HEK293 (cell line): ENCODE results near the gene TRAF2.

ENCODE experiments used
- EGR2 ChIP-seq: fragments of 450-650 bp; formaldehyde crosslinking; IDR thresholded peaks from 2 replicates; pipeline ENCODE4 v1.5.1; 2016; ENCODE audit warnings: low read depth, missing biosample characterization, missing genetic modification characterization
- KLF1 ChIP-seq: fragments of 450-650 bp; formaldehyde crosslinking; IDR thresholded peaks from 2 replicates; pipeline ENCODE4 v1.5.1; 2016; ENCODE audit warnings: missing biosample characterization, missing genetic modification characterization
- PRDM1 ChIP-seq: fragments of 450-650 bp; formaldehyde crosslinking; IDR thresholded peaks from 2 replicates; pipeline ENCODE4; 2016; ENCODE audit warnings: missing biosample characterization, missing genetic modification characterization
- PRDM6 ChIP-seq: fragments of 450-650 bp; formaldehyde crosslinking; IDR thresholded peaks from 2 replicates; pipeline ENCODE4 v1.5.1; 2017; ENCODE audit warnings: missing biosample characterization, missing genetic modification characterization
- SCRT2 ChIP-seq: fragments of 450-650 bp; formaldehyde crosslinking; IDR thresholded peaks from 2 replicates; pipeline ENCODE4 v1.5.1; 2016; ENCODE audit warnings: missing biosample characterization, missing genetic modification characterization
- SP7 ChIP-seq: fragments of 450-650 bp; formaldehyde crosslinking; IDR thresholded peaks from 2 replicates; pipeline ENCODE4 v1.5.1; 2016; ENCODE audit warnings: missing biosample characterization, missing genetic modification characterization
- ZBTB10 ChIP-seq: fragments of 450-650 bp; formaldehyde crosslinking; IDR thresholded peaks from 2 replicates; pipeline ENCODE4 v1.5.1; 2016; ENCODE audit warnings: missing biosample characterization, missing genetic modification characterization
- ZBTB20 ChIP-seq: fragments of 450-650 bp; formaldehyde crosslinking; IDR thresholded peaks from 2 replicates; pipeline ENCODE4 v1.5.1; 2016; ENCODE audit warnings: missing biosample characterization, missing genetic modification characterization
- ZFP41 ChIP-seq: fragments of 450-650 bp; formaldehyde crosslinking; IDR thresholded peaks from 2 replicates; pipeline ENCODE4 v1.5.1; 2016; ENCODE audit warnings: missing biosample characterization, missing genetic modification characterization, borderline replicate concordance
- ZNF114 ChIP-seq: fragments of 450-650 bp; formaldehyde crosslinking; IDR thresholded peaks from 2 replicates; pipeline ENCODE4 v1.5.0; 2017; ENCODE audit warnings: missing biosample characterization, missing genetic modification characterization
- ZNF121 ChIP-seq: fragments of 450-650 bp; formaldehyde crosslinking; IDR thresholded peaks from 2 replicates; pipeline ENCODE4 v1.5.1; 2016; ENCODE audit warnings: missing biosample characterization, missing genetic modification characterization
- ZNF140 ChIP-seq: fragments of 450-650 bp; formaldehyde crosslinking; IDR thresholded peaks from 2 replicates; pipeline ENCODE4 v1.5.1; 2016; ENCODE audit warnings: missing biosample characterization, missing genetic modification characterization
- ZNF146 ChIP-seq: fragments of 450-650 bp; formaldehyde crosslinking; IDR thresholded peaks from 2 replicates; pipeline ENCODE4 v1.5.1; 2016; ENCODE audit warnings: missing biosample characterization, missing genetic modification characterization
- ZNF19 ChIP-seq: fragments of 450-650 bp; formaldehyde crosslinking; IDR thresholded peaks from 2 replicates; pipeline ENCODE4; 2016; ENCODE audit warnings: missing biosample characterization, missing genetic modification characterization, low read depth
- ZNF23 ChIP-seq: fragments of 450-650 bp; formaldehyde crosslinking; IDR thresholded peaks from 2 replicates; pipeline ENCODE4 v1.5.1; 2016; ENCODE audit warnings: missing biosample characterization, missing genetic modification characterization, borderline replicate concordance
- ZNF266 ChIP-seq: fragments of 450-650 bp; formaldehyde crosslinking; IDR thresholded peaks from 2 replicates; pipeline ENCODE4 v1.5.1; 2016; ENCODE audit warnings: missing biosample characterization, missing genetic modification characterization, low read depth
- ZNF449 ChIP-seq: fragments of 450-650 bp; formaldehyde crosslinking; IDR thresholded peaks from 2 replicates; pipeline ENCODE4 v1.5.1; 2017; ENCODE audit warnings: missing biosample characterization, mild to moderate bottlenecking, missing genetic modification characterization, moderate library complexity
- ZNF473 ChIP-seq: fragments of 450-650 bp; formaldehyde crosslinking; IDR thresholded peaks from 2 replicates; pipeline ENCODE4 v1.5.1; 2017; ENCODE audit warnings: missing biosample characterization, missing genetic modification characterization
- ZNF518A ChIP-seq: fragments of 450-650 bp; formaldehyde crosslinking; conservative IDR thresholded peaks from 2 replicates; pipeline ENCODE4 v1.5.1; 2016; ENCODE audit warnings: low read depth, missing biosample characterization, missing genetic modification characterization
- ZNF521 ChIP-seq: fragments of 450-650 bp; formaldehyde crosslinking; IDR thresholded peaks from 2 replicates; pipeline ENCODE4 v1.5.1; 2017; ENCODE audit warnings: missing biosample characterization, mild to moderate bottlenecking, missing genetic modification characterization
- ZNF548 ChIP-seq: fragments of 450-650 bp; formaldehyde crosslinking; IDR thresholded peaks from 2 replicates; pipeline ENCODE4 v1.5.1; 2016; ENCODE audit warnings: missing biosample characterization, missing genetic modification characterization
- ZNF555 ChIP-seq: fragments of 450-650 bp; formaldehyde crosslinking; conservative IDR thresholded peaks from 2 replicates; pipeline ENCODE4 v1.5.1; 2017; ENCODE audit warnings: missing biosample characterization, mild to moderate bottlenecking, missing genetic modification characterization, inconsistent platforms
- ZNF623 ChIP-seq: fragments of 450-650 bp; formaldehyde crosslinking; IDR thresholded peaks from 2 replicates; pipeline ENCODE4 v1.5.1; 2016; ENCODE audit warnings: missing biosample characterization, missing genetic modification characterization
- ZNF629 ChIP-seq: fragments of 450-650 bp; formaldehyde crosslinking; IDR thresholded peaks from 2 replicates; pipeline ENCODE4 v1.5.1; 2017; ENCODE audit warnings: missing biosample characterization, missing genetic modification characterization
- ZNF639 ChIP-seq: fragments of 450-650 bp; formaldehyde crosslinking; IDR thresholded peaks from 2 replicates; pipeline ENCODE4 v1.5.1; 2016; ENCODE audit warnings: missing biosample characterization, missing genetic modification characterization
- ZNF660 ChIP-seq: fragments of 450-650 bp; IDR thresholded peaks from 2 replicates; pipeline ENCODE4 v1.5.1; 2018; ENCODE audit warnings: missing biosample characterization, mild to moderate bottlenecking, missing genetic modification characterization
- ZNF677 ChIP-seq: fragments of 450-650 bp; IDR thresholded peaks from 2 replicates; pipeline ENCODE4 v1.5.0; 2018; ENCODE audit warnings: missing biosample characterization, mild to moderate bottlenecking, missing genetic modification characterization, moderate library complexity
- ZNF76 ChIP-seq: fragments of 450-650 bp; formaldehyde crosslinking; IDR thresholded peaks from 2 replicates; pipeline ENCODE4; 2016; ENCODE audit warnings: low read depth, missing biosample characterization, missing genetic modification characterization, borderline replicate concordance
- ZNF792 ChIP-seq: fragments of 450-650 bp; formaldehyde crosslinking; IDR thresholded peaks from 2 replicates; pipeline ENCODE4 v1.5.1; 2016; ENCODE audit warnings: missing biosample characterization, missing genetic modification characterization

Gene TRAF2

GRCh38 chr9:136965771-136966484, 79.6 kb downstream of the TRAF2 start (continued):
- TF ChIP-seq ZNF548 (tag by site-specific recombination) (no peak), ZNF555 (no peak), ZFP41 (no peak), ZNF639 (tag by site-specific recombination) (no peak), ZNF140 (no peak), ZNF677 (tag by site-specific recombination) (no peak), SP7 (tag by site-specific recombination) (0 out of 2 replicates have a peak, but pooled peaks have one; percentile 20), ZNF114 (tag by site-specific recombination) (no peak), ZNF623 (tag by site-specific recombination) (no peak), ZNF266 (tag by site-specific recombination) (no peak), ZNF473 (tag by site-specific recombination) (no peak), ZNF449 (tag by site-specific recombination) (0 out of 2 replicates have a peak, but pooled peaks have one; percentile 25), ZNF19 (tag by site-specific recombination) (no peak), ZNF23 (no peak), ZNF146 (tag by site-specific recombination) (no peak), PRDM6 (tag by site-specific recombination) (no peak), ZBTB20 (no peak), SCRT2 (tag by site-specific recombination) (no peak), ZNF629 (tag by site-specific recombination) (no peak), ZNF518A (tag by site-specific recombination) (no peak), ZNF121 (no peak), ZNF76 (tag by site-specific recombination) (no peak), ZNF792 (tag by site-specific recombination) (no peak), EGR2 (no peak), ZNF660 (no peak), ZBTB10 (tag by site-specific recombination) (no peak), KLF1 (peak; percentile 30; the same call in 1 of the 2 replicates), ZNF521 (tag by site-specific recombination) (no peak), PRDM1 (peak; percentile 65; the same call in 1 of the 2 replicates)
